Testis (tissue), 3 donors: Measurements from ENCODE around the gene DRC1. TPM values are rescaled to one million over a fixed set of nuclear protein-coding genes. Genes with fewer than 3 reads are reported as not detected.

Source experiments
- DNase-seq: peaks from one replicate; pipeline ENCODE4 v3.0.0-alpha.2; 2019
- H3K27ac ChIP-seq, 2 donors: fragments of 200-600 bp; sonication (generic); one replicate each; pipeline ENCODE4 v1.5.1; 2019
- H3K27me3 ChIP-seq: fragments of 200-600 bp; sonication (generic); one replicate; pipeline ENCODE4 v1.5.1; 2019
- H3K36me3 ChIP-seq: fragments of 200-600 bp; sonication (generic); one replicate; pipeline ENCODE4 v1.5.1; 2017; ENCODE audit warnings: low read depth; ENCODE audit errors: missing control alignments
- H3K4me1 ChIP-seq: fragments of 200-600 bp; sonication (generic); one replicate; pipeline ENCODE4 v1.5.1; 2019
- H3K4me3 ChIP-seq, 2 donors: fragments of 200-600 bp; sonication (generic); one replicate each; pipeline ENCODE4 v1.5.1; 2017 to 2019
- H3K9me3 ChIP-seq: fragments of 200-600 bp; sonication (generic); one replicate; pipeline ENCODE4 v1.5.1; 2017
- POLR2A ChIP-seq: fragments of 450-650 bp; IDR thresholded peaks from one replicate; pipeline ENCODE4 v1.6.1; 2017; ENCODE audit warnings: antibody characterized with exemption, mild to moderate bottlenecking, moderate library complexity
- WGBS, 2 donors: methylation state at CpG; one replicate each; pipeline ENCODE4 v1.1.5; 2018; 5-methylcytosine and 5-hydroxymethylcytosine counted together
- intact Hi-C: fragments of 100-400 bp; cut with DNase I; formaldehyde crosslinking; loops from one replicate; pipeline ENCODE4 v1.15.1; 2023; ENCODE audit warnings: low total_unique reads
- polyA plus RNA-seq: library from polyadenylated mRNA; stranded (reverse); fragments of 350-450 nt; fragmentation: Illumina TruSeq; extraction: RNeasy Lipid Tissue Mini Kit (QIAGEN cat#74804); gene quantifications from one replicate; pipeline ENCODE4 v1.2.3, GENCODE V29; 2014; ENCODE audit warnings: low read depth, low replicate concordance; ENCODE audit not compliant: insufficient read depth
- total RNA-seq, 2 donors: library from RNA; depleted of rRNA; stranded (reverse); fragments of >200 nt; gene quantifications; one replicate each; pipeline ENCODE4 v1.2.3, GENCODE V29; 2016
- TF ChIP-seq, protein P1 (sequence below), 3 experiments: fragments of 450-650 bp in 2 of 3; fragments of 200-600 bp in 1 of 3; sonication (generic) in 1 of 3; IDR thresholded peaks; one replicate each; pipeline ENCODE4 v1.5.1; 2016 to 2019; ENCODE audit warnings: antibody characterized with exemption in 3 of 3, mild to moderate bottlenecking in 2 of 3, moderate library complexity in 1 of 3

Gene DRC1
- total and polyA plus RNA-seq, 3 donors from 2014 or later: 8.8 to 67.3 (median 18.7) TPM

- H3K27me3 ChIP-seq: no peaks in the 10 kb centered on the region
- no peak overlapping the region for H3K4me3 ChIP-seq
- no peak for DNase-seq
- intact Hi-C loops: no loop called here
- H3K27ac ChIP-seq: no peak overlapping the region
- H3K4me1 ChIP-seq: no peaks in the 10 kb centered on the region
- WGBS, 2 donors: 45 to 53% methylated on average over 9 of the region's 9 CpGs
- no peak for TF ChIP-seq POLR2A
- TF ChIP-seq, protein P1, sequence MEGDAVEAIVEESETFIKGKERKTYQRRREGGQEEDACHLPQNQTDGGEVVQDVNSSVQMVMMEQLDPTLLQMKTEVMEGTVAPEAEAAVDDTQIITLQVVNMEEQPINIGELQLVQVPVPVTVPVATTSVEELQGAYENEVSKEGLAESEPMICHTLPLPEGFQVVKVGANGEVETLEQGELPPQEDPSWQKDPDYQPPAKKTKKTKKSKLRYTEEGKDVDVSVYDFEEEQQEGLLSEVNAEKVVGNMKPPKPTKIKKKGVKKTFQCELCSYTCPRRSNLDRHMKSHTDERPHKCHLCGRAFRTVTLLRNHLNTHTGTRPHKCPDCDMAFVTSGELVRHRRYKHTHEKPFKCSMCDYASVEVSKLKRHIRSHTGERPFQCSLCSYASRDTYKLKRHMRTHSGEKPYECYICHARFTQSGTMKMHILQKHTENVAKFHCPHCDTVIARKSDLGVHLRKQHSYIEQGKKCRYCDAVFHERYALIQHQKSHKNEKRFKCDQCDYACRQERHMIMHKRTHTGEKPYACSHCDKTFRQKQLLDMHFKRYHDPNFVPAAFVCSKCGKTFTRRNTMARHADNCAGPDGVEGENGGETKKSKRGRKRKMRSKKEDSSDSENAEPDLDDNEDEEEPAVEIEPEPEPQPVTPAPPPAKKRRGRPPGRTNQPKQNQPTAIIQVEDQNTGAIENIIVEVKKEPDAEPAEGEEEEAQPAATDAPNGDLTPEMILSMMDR (IDR thresholded peaks at IDR 0.05): no peak
- no peaks in the 10 kb centered on the region for H3K36me3 ChIP-seq
- no peaks in the 10 kb centered on the region for H3K9me3 ChIP-seq
Measured at GRCh38 chr2:26422947-26423629, 21.4 kb downstream of the DRC1 start.

DNA sequence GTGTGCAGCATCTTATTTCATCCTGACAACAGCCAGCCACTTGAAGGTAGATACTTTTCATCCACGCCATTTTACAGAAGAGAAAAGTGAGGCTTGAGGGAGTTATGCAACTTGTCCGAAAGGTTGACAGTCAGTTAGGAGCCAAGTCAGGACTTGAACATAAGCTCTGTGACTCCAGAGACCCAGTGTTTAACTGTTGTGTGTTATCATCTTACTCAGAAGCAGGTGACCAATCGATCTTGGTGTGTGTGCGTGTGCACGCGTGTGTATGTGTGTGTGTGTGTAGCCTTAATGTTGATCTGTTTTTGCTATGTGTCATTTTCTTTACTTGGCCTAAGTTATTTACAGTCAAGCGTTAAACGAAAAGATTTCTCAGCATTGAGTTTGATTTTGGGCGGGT, 22.0 kb downstream of the DRC1 start:
- Histone ChIP-seq H3K9me3 (no peaks in the 10 kb centered on the region), H3K4me1 (no peaks in the 10 kb centered on the region), H3K36me3 (no peaks in the 10 kb centered on the region), H3K27me3 (no peaks in the 10 kb centered on the region), H3K27ac (no peak overlapping the region), H3K4me3 (no peak overlapping the region)
- intact Hi-C loops: no loop called here
- 81 to 85% methylated on average over 9 of the region's 9 CpGs for WGBS, 2 donors
- TF ChIP-seq POLR2A: no peak
- TF ChIP-seq, protein P1 (IDR thresholded peaks at IDR 0.05): no peak
- DNase-seq: no peak

DNA sequence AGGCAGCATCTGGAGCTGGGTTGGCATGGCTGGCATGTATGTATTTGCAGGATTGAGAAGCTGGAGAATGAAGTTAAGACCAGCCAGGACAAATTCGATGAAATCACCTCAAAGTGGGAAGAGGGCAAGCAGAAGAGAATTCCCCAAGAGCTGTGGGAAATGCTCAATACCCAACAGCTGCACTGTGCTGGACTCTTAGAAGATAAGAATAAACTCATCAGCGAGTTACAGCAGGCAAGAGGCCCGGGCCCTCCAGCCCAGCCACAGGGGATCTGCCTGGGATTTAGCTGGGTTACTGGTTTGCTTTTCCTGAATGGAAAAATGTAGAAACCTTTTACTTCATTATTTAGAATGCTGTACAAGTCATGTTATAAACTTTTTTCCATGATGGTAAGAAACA, 22.5 kb downstream of the DRC1 start:
- no peaks in the 10 kb centered on the region for H3K36me3 ChIP-seq
- 56 to 76% methylated on average over 3 of the region's 3 CpGs for WGBS, 2 donors
- TF ChIP-seq POLR2A: no peak
- TF ChIP-seq, protein P1 (IDR thresholded peaks at IDR 0.05): no peak
- no peaks in the 10 kb centered on the region for H3K4me1 ChIP-seq
- H3K27me3 ChIP-seq: no peaks in the 10 kb centered on the region
- H3K4me3 ChIP-seq: no peak overlapping the region
- no peak overlapping the region for H3K27ac ChIP-seq
- intact Hi-C loops: no loop called here
- no peaks in the 10 kb centered on the region for H3K9me3 ChIP-seq
- DNase-seq: no peak

- 84 to 90% methylated on average over 2 of the region's 2 CpGs for WGBS, 2 donors
- intact Hi-C loops: no loop called here
- H3K27me3 ChIP-seq: no peaks in the 10 kb centered on the region
Measured at GRCh38 chr2:26428846-26429245, 27.1 kb downstream of the DRC1 start.

More at GRCh38 chr2:26428846-26429245, 27.1 kb downstream of the DRC1 start:
- TF ChIP-seq, protein P1 (IDR thresholded peaks at IDR 0.05): no peak
- TF ChIP-seq POLR2A: no peak
- Histone ChIP-seq H3K9me3 (no peaks in the 10 kb centered on the region), H3K27ac (no peak overlapping the region), H3K4me1 (peaks cover 3% of the 10 kb centered on the region), H3K4me3 (no peak overlapping the region), H3K36me3 (no peaks in the 10 kb centered on the region)
- no peak for DNase-seq
